GM23338 (cell line): ENCODE measurements around the gene ZC3H12C. TPM values are rescaled to one million over a fixed set of nuclear protein-coding genes. Genes with fewer than 3 reads are reported as not detected.

Source experiments
- ATAC-seq: fragments of 200-7000 bp; cut with Tn5 transposase; 3 replicates; pipeline ENCODE4 v1.9.1; 2020
- DNase-seq: peaks from one replicate; pipeline ENCODE4 v3.0.0-alpha.2; 2015; ENCODE audit warnings: low spot score
- H2AFZ ChIP-seq: fragments of 200-600 bp; sonication (generic); 2 replicates; pipeline ENCODE4 v1.8.0; 2016; ENCODE audit warnings: antibody characterized with exemption, mild to moderate bottlenecking, moderate library complexity
- H3F3A ChIP-seq: fragments of 200-600 bp; sonication (generic); replicated peaks from 2 replicates; pipeline ENCODE4 v1.8.0; 2017; ENCODE audit warnings: antibody characterized with exemption, mixed run types, low read depth
- H3K27ac ChIP-seq: fragments of 200-600 bp; sonication (generic); 2 replicates; pipeline ENCODE4 v1.6.1; 2016; ENCODE audit warnings: low read depth
- H3K27me3 ChIP-seq: fragments of 200-600 bp; sonication (generic); 2 replicates; pipeline ENCODE4 v1.8.0; 2016; ENCODE audit warnings: mild to moderate bottlenecking, mixed run types, moderate library complexity; ENCODE audit not compliant: insufficient read depth
- H3K36me3 ChIP-seq: fragments of 200-600 bp; sonication (generic); 2 replicates; pipeline ENCODE4 v1.8.0; 2016; ENCODE audit warnings: mild to moderate bottlenecking; ENCODE audit not compliant: insufficient read depth
- H3K4me1 ChIP-seq: fragments of 200-600 bp; sonication (generic); 2 replicates; pipeline ENCODE4 v1.8.0; 2016; ENCODE audit warnings: mild to moderate bottlenecking, moderate library complexity; ENCODE audit not compliant: insufficient read depth
- H3K4me2 ChIP-seq: fragments of 200-600 bp; sonication (generic); 2 replicates; pipeline ENCODE4 v1.7.1; 2017; ENCODE audit warnings: mixed run types
- H3K4me3 ChIP-seq: fragments of 200-600 bp; sonication (generic); 2 replicates; pipeline ENCODE4 v1.6.1; 2016; ENCODE audit warnings: mixed run types
- H3K79me2 ChIP-seq: fragments of 200-600 bp; sonication (generic); replicated peaks from 2 replicates; pipeline ENCODE4 v1.8.0; 2017; ENCODE audit warnings: mild to moderate bottlenecking; ENCODE audit not compliant: insufficient read depth
- H3K9me2 ChIP-seq: fragments of 200-600 bp; sonication (generic); 2 replicates; pipeline ENCODE4 v1.8.0; 2017; ENCODE audit not compliant: insufficient read depth
- H4K20me1 ChIP-seq: fragments of 200-600 bp; sonication (generic); replicated peaks from 2 replicates; pipeline ENCODE4 v1.8.0; 2017; ENCODE audit warnings: mild to moderate bottlenecking; ENCODE audit not compliant: insufficient read depth
- H3K27ac Mint-ChIP-seq: 2 replicates; pipeline ENCODE4 v1.8.0; 2020; ENCODE audit warnings: inconsistent platforms, mild to moderate bottlenecking, moderate library complexity, mixed read lengths
- H3K27me3 Mint-ChIP-seq: 3 replicates; pipeline ENCODE4 v1.8.0; 2022; ENCODE audit warnings: low read depth, mild to moderate bottlenecking, moderate library complexity, mixed read lengths, inconsistent platforms; ENCODE audit not compliant: insufficient read depth, poor library complexity
- H3K36me3 Mint-ChIP-seq: 3 replicates; pipeline ENCODE4 v1.8.0; 2021; ENCODE audit warnings: low read depth, mild to moderate bottlenecking, inconsistent platforms, moderate library complexity, mixed read lengths
- H3K4me1 Mint-ChIP-seq: 3 replicates; pipeline ENCODE4 v1.8.0; 2020; ENCODE audit warnings: mild to moderate bottlenecking, inconsistent platforms, mixed read lengths
- H3K4me3 Mint-ChIP-seq: 3 replicates; pipeline ENCODE4 v1.8.0; 2021; ENCODE audit warnings: moderate library complexity, mild to moderate bottlenecking, inconsistent platforms, mixed read lengths
- H3K9me3 Mint-ChIP-seq: 3 replicates; pipeline ENCODE4 v1.8.0; 2020; ENCODE audit warnings: moderate library complexity, mild to moderate bottlenecking, inconsistent platforms, mixed read lengths
- CREB1 ChIP-seq: fragments of 250-450 bp; sonication (Bioruptor Pico); IDR thresholded peaks from 2 replicates; pipeline ENCODE4 v1.5.0; 2020; ENCODE audit warnings: low read depth, mild to moderate bottlenecking, moderate library complexity
- EZH2 ChIP-seq: fragments of 200-600 bp; sonication (generic); IDR thresholded peaks from one replicate; pipeline ENCODE4 v1.8.0; 2017; ENCODE audit warnings: antibody characterized with exemption, mild to moderate bottlenecking, low read depth; ENCODE audit not compliant: unreplicated experiment
- EZH2phosphoT487 ChIP-seq: fragments of 200-600 bp; sonication (generic); IDR thresholded peaks from one replicate; pipeline ENCODE4 v1.8.1; 2018; ENCODE audit warnings: antibody characterized with exemption; ENCODE audit not compliant: unreplicated experiment
- JUNB ChIP-seq: IDR thresholded peaks from one replicate; pipeline ENCODE4 v1.6.1; 2016; ENCODE audit warnings: antibody characterized with exemption; ENCODE audit not compliant: unreplicated experiment
- NANOG ChIP-seq: IDR thresholded peaks from 2 replicates; pipeline ENCODE4 v1.6.1; 2016; ENCODE audit warnings: antibody characterized with exemption, borderline replicate concordance
- POLR2AphosphoS5 ChIP-seq: IDR thresholded peaks from 2 replicates; pipeline ENCODE4 v1.6.1; 2016; ENCODE audit warnings: antibody characterized with exemption, low read depth
- STAT1 ChIP-seq: IDR thresholded peaks from one replicate; pipeline ENCODE4 v1.6.1; 2016; ENCODE audit warnings: antibody characterized with exemption; ENCODE audit not compliant: unreplicated experiment
- ZNF114 ChIP-seq: fragments of 250-450 bp; sonication (Bioruptor Pico); IDR thresholded peaks from 2 replicates; pipeline ENCODE4 v1.5.0; 2020; ENCODE audit warnings: mild to moderate bottlenecking, moderate library complexity
- ZNF331 ChIP-seq: fragments of 250-450 bp; sonication (Bioruptor Pico); IDR thresholded peaks from 2 replicates; pipeline ENCODE4 v1.5.0; 2020; ENCODE audit warnings: low read depth, mild to moderate bottlenecking, moderate library complexity
- polyA plus RNA-seq: library from polyadenylated mRNA; unstranded; fragments of >200 nt; fragmentation: Nextera tagmentation; extraction: Ambion mirVana; gene quantifications from 2 replicates; pipeline ENCODE4 v1.2.1, GENCODE V29; 2016
- total RNA-seq: library from RNA; depleted of rRNA; stranded (reverse); fragments of >200 nt; shearing (Covaris generic); gene quantifications from 2 replicates; pipeline ENCODE4 v1.2.3, GENCODE V29; 2014
- TF ChIP-seq, protein P1 (sequence below): IDR thresholded peaks from one replicate; pipeline ENCODE4 v1.6.1; 2018; ENCODE audit warnings: antibody characterized with exemption; ENCODE audit not compliant: unreplicated experiment
- TF ChIP-seq, protein P2 (sequence below), 2 experiments: fragments of 200-600 bp in 1 of 2; sonication (generic) in 1 of 2; conservative IDR thresholded peaks; 2 replicates each; pipeline versions ENCODE4 v1.5.1 to v1.6.1; 2016 to 2017; ENCODE audit warnings: antibody characterized with exemption in 2 of 2, low read depth in 2 of 2, mild to moderate bottlenecking in 2 of 2, moderate library complexity in 1 of 2
- TF ChIP-seq, protein P3 (sequence below): IDR thresholded peaks from 2 replicates; pipeline ENCODE4 v1.6.1; 2016; ENCODE audit warnings: antibody characterized with exemption

The ZC3H12C gene
- total and polyA plus RNA-seq, 2 experiments from 2014 or later: 0.55 to 2.4 TPM

DNA sequence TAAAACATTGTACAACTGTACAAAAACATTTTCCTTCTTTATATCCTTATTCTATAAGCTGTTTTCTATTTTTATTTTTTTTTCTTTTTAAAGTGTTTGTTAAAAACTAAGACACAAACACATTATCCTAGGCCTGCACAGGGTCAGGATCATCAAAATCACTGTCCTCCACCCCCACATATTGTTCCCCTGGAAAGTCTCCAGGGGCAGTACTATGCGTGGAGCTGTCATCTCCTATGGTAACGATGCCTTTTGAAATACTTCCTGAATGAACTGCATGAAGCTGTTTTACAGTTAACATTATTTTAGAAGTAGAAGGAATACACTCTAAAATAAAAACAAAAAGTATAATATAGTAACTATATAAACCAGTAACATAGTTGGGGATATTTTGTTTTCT lies 67.2 kb downstream of the ZC3H12C start:
- no peaks in the 10 kb centered on the region for H3K79me2 ChIP-seq
- Mint-ChIP-seq H3K4me3 (no peak overlapping the region), H3K4me1 (peaks cover 7% of the 10 kb centered on the region; the same call in 2 of the 3 replicates), H3K27ac (no peak overlapping the region), H3K9me3 (no peaks in the 10 kb centered on the region), H3K36me3 (peaks cover 10% of the 10 kb centered on the region; the same call in 2 of the 3 replicates), H3K27me3 (peaks cover 2% of the 10 kb centered on the region)
- no peaks in the 10 kb centered on the region for H3K27me3 ChIP-seq
- no peak overlapping the region for H3K4me3 ChIP-seq
- H3K9me2 ChIP-seq: no peaks in the 10 kb centered on the region
- H3K4me1 ChIP-seq: peaks cover 4% of the 10 kb centered on the region; the same call in 1 of the 2 replicates
- no peak overlapping the region for H3K27ac ChIP-seq
- no peak overlapping the region for H2AFZ ChIP-seq
- no peak overlapping the region for H3K4me2 ChIP-seq
- no peaks in the 10 kb centered on the region for H4K20me1 ChIP-seq
- H3K36me3 ChIP-seq: no peaks in the 10 kb centered on the region
- TF ChIP-seq STAT1: no peak
- TF ChIP-seq JUNB: no peak
- TF ChIP-seq ZNF114 (CRISPR knock-in tag): no peak
- no peak for TF ChIP-seq EZH2phosphoT487
- TF ChIP-seq NANOG: no peak
- TF ChIP-seq, protein P1, sequence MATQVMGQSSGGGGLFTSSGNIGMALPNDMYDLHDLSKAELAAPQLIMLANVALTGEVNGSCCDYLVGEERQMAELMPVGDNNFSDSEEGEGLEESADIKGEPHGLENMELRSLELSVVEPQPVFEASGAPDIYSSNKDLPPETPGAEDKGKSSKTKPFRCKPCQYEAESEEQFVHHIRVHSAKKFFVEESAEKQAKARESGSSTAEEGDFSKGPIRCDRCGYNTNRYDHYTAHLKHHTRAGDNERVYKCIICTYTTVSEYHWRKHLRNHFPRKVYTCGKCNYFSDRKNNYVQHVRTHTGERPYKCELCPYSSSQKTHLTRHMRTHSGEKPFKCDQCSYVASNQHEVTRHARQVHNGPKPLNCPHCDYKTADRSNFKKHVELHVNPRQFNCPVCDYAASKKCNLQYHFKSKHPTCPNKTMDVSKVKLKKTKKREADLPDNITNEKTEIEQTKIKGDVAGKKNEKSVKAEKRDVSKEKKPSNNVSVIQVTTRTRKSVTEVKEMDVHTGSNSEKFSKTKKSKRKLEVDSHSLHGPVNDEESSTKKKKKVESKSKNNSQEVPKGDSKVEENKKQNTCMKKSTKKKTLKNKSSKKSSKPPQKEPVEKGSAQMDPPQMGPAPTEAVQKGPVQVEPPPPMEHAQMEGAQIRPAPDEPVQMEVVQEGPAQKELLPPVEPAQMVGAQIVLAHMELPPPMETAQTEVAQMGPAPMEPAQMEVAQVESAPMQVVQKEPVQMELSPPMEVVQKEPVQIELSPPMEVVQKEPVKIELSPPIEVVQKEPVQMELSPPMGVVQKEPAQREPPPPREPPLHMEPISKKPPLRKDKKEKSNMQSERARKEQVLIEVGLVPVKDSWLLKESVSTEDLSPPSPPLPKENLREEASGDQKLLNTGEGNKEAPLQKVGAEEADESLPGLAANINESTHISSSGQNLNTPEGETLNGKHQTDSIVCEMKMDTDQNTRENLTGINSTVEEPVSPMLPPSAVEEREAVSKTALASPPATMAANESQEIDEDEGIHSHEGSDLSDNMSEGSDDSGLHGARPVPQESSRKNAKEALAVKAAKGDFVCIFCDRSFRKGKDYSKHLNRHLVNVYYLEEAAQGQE: no peak
- TF ChIP-seq EZH2: no peak
- TF ChIP-seq, protein P2, sequence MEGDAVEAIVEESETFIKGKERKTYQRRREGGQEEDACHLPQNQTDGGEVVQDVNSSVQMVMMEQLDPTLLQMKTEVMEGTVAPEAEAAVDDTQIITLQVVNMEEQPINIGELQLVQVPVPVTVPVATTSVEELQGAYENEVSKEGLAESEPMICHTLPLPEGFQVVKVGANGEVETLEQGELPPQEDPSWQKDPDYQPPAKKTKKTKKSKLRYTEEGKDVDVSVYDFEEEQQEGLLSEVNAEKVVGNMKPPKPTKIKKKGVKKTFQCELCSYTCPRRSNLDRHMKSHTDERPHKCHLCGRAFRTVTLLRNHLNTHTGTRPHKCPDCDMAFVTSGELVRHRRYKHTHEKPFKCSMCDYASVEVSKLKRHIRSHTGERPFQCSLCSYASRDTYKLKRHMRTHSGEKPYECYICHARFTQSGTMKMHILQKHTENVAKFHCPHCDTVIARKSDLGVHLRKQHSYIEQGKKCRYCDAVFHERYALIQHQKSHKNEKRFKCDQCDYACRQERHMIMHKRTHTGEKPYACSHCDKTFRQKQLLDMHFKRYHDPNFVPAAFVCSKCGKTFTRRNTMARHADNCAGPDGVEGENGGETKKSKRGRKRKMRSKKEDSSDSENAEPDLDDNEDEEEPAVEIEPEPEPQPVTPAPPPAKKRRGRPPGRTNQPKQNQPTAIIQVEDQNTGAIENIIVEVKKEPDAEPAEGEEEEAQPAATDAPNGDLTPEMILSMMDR (conservative IDR thresholded peaks at IDR 0.05; ENCODE audit: low read depth in 2 of 2): no peak
- no peak for TF ChIP-seq ZNF331 (CRISPR knock-in tag)
- TF ChIP-seq, protein P3, sequence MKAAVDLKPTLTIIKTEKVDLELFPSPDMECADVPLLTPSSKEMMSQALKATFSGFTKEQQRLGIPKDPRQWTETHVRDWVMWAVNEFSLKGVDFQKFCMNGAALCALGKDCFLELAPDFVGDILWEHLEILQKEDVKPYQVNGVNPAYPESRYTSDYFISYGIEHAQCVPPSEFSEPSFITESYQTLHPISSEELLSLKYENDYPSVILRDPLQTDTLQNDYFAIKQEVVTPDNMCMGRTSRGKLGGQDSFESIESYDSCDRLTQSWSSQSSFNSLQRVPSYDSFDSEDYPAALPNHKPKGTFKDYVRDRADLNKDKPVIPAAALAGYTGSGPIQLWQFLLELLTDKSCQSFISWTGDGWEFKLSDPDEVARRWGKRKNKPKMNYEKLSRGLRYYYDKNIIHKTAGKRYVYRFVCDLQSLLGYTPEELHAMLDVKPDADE: no peak
- no peak for TF ChIP-seq POLR2AphosphoS5
- TF ChIP-seq CREB1 (CRISPR knock-in tag): no peak
- DNase-seq: no peak
- no peaks in the 10 kb centered on the region for H3F3A ChIP-seq
- ATAC-seq: no peak
